Measurements from ENCODE around the gene TTN.

TTN gene

GRCh38 chr2:178807227-178808008 is at the start of gene TTN:
TSS of gene TTN (minus strand) at chr2:178807423. CDS start at chr2:178804642, 2,781 bp downstream.
- DNase-seq, result no peak

GRCh38 chr2:178855151-178855550 is 47.9 kb upstream of the TTN start:
- no peak for DNase-seq

DNA sequence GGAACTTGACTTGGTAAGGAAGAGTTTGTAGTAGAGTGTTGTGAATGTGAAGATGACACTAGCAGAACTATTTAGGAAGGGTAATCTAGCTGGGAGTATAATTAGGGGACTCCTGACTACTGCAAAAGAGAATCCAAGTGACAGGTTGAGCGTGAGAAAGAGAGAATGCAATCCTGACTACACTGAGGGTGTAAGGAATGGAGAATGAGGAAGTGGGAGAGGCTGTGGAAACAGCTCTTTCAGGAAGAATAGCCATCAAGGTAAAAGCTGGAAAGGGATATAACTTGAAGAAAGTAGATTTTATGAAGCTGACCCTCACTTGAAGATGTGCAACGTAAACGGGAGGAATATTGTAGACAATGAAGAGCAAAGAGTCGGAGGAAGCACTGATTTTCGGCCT is 41.1 kb upstream of the TTN start:
- no peak for DNase-seq

- DNase-seq, result no peak
These were observed 39.2 kb upstream of the TTN start for GRCh38 chr2:178846458-178846802.

GRCh38 chr2:178845566-178846457 is 38.6 kb upstream of the TTN start:
- DNase-seq, result no peak

DNA sequence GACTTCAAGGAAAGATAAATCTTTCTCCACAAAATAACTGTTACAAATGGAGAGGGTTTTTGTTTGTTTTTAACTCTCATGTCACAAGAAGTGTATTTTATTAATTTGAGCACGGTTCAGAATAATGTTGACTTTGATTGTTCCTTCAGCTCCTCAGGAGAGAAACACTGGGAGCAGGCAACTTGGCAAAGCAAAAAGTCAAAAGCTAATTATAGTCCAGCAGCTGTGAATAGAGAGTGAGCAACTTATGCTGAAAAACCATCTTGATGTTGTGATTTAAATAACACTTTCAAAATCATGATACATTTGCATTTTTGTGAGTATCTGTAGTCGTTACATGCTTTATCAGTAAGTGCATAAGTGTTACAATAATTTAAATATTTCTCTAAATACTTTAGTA is 37.5 kb upstream of the TTN start:
- no peak for DNase-seq

DNA sequence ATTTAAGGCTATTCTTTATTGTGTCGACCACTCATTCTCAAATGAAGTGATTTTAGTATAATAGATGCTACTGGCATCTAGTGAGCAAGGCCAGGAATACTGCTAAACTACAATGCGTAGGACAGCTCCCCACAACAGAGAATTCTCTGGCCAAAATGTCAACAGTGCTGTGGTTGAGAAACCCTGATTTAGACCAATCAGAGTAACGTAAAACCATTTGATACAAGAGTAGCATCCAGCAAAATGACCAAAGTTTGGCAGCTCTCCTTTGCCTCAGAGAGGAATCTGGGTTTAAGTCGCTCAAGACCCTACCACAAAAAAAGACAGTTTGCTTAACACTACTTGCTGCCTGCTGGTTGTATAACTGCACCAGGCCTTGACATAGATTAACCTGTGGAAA is 37.0 kb upstream of the TTN start:
- DNase-seq, result no peak

- no peak for DNase-seq
These were observed 36.5 kb upstream of the TTN start for GRCh38 chr2:178843697-178844096.

GRCh38 chr2:178836807-178837206 is 29.6 kb upstream of the TTN start:
- DNase-seq, result no peak

- no peak for DNase-seq
These were observed 26.9 kb upstream of the TTN start for GRCh38 chr2:178834086-178834485.

DNA sequence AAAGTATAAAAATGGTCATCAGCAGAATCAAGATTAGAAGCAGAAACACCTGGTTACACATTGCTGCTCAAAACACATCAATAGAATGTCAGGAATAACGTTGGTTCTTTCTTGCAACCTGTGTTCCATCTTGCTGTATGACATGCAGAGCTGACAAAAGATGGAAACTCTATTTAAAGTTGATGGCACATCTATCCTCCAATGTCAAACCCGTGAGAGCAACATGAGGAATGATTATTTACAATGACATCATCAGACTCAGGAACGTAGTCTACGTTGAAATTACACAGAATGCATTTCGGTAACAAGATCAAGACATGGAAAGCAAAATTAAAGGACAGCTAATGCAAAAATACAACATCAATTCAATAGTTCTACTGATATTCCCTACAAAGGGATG is 26.2 kb upstream of the TTN start:
- no peak for DNase-seq

DNA sequence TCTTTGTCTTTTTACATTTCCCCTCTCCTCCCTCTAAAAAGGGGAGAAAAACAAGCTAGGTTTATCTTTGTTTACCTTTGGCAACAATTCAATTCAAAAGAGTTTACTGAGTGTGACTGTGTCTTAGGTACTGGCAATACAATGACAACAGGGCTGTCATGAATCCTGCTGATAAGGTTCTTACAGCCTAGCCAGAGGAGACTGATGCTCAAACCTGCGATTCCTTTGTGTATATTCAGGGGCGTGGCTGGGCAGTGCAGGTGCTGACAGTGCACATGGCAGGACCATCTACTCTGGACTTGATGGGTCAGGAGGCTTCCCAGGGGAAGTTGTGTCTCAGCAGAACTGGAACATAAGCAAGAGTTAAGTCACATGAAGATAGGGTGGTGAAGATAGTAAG is 23.2 kb upstream of the TTN start:
- DNase-seq, result no peak

DNA sequence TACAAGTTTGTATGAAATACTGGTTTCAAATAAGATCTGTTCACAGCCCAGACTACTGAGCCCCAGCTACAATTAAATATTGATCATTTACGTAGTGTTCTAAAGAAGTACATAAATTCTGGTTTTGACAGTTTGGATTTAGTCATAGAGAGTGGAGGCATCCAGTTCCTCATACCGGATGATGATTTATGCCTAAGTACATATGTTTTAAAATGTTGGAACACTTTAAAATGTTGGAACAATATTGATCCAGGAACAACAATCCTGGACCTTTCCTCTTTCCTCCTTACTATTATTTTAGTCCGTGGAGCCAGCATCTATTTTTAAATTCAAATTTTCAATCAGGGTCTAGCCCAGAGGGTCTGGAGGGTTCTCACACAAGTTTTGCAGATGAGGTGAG is 22.8 kb upstream of the TTN start:
- no peak for DNase-seq

GRCh38 chr2:178829299-178829960 is 22.2 kb upstream of the TTN start:
- no peak for DNase-seq

DNA sequence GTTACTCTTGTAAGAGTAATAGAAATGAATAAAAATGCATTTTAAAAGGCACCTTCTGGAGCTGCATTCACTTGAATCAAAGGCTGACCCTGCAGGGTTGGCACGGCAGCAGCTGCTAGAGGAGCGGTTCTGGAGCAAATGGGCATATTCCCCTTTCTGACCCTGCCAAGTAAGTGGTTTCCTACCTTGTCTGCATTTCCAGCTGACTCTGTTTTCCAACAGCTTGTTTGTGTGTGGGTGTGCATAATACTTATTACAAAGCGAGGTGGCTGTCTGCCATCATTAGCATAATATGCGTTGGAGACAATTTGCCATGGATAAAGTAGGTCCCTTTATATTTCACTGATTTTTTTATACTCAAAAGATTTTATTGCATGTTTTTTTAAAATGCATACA is 21.3 kb upstream of the TTN start:
- no peak for DNase-seq

- no peak for DNase-seq
These were observed 20.7 kb upstream of the TTN start for GRCh38 chr2:178827739-178828485.

GRCh38 chr2:178827111-178827510 is 19.9 kb upstream of the TTN start:
- no peak for DNase-seq

DNA sequence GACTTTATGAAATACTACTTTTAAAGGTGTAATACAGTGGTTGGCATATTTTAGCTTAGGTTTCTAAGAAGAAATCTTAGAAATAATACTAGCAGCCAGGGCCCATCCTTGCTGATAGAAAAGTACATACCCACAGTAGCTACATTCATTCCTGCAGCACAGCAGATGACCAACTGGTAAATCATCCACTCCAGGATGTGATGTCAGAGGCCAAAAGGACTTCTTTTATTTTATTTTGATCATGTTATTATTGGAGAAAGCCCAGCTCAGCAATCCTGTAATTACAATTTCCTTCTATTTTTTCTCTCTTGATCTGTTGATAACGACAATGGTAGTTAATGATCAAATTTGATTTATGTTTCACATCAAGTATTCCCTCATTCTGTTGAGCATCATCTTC is 18.0 kb upstream of the TTN start:
- no peak for DNase-seq

DNA sequence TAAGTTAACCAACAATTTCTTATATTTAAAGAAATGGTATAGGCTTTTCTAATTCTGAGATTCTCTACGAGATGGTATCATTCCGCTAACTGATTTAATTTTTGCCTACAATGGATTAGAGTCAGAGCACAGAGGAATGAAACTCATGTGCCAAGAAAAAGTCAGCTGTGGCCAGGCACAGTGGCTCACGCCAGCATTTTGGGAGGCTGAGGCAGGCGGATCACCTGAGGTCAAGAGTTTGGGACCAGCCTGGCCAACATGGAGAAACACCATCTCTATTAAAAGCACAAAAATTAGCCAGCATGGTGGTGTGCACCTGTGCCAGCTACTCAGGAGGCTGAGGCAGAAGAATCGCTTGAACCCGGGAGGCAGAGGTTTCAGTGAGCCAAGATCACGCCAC is 17.0 kb upstream of the TTN start:
- DNase-seq, result no peak

- no peak for DNase-seq
These were observed 12.8 kb upstream of the TTN start for GRCh38 chr2:178819992-178820391.

GRCh38 chr2:178819147-178819875 is 12.1 kb upstream of the TTN start:
- DNase-seq, result no peak

- DNase-seq, result no peak
These were observed 4.7 kb upstream of the TTN start for GRCh38 chr2:178811901-178812300.

All from cortex of kidney (tissue), 1 donor.